CD4-positive, alpha-beta T cell treated with Interleukin-6 at 100 ng/mL for 8 hours (primary cell): Measurements from ENCODE around the gene ALDOA.

Experiments
- DNase-seq: peaks from one replicate; pipeline ENCODE4 v3.0.0-alpha.2; 2020; ENCODE audit warnings: mixed read lengths, low spot score

Gene ALDOA

GRCh38 chr16:30116291-30117207 is 51.0 kb downstream of the ALDOA start:
- DNase-seq, result no peak

DNA sequence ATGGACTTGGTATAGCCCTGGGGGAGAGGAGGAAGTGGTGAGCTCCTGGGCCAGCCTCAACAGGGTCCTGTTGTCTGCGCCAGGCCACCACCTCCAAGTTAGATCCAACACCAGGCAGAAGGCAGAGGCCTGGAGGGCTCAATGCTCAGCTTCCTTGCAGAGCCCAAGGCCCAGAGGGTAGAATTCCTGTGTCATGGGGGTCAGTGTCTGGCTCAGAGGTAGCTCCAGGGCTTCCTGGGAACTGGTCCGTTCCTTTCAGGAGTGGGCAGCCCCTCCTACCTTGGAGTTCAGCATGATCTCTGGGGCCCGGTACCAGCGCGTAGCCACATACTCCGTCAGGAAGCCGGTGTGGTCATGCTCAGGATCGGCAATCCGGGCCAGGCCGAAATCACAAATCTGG is 52.2 kb downstream of the ALDOA start:
- DNase-seq, result no peak

GRCh38 chr16:30119428-30119827 is 53.9 kb downstream of the ALDOA start:
- no peak for DNase-seq
